ENCODE measurements around the gene MARS1. TPM values are rescaled to one million over a fixed set of nuclear protein-coding genes. Genes with fewer than 3 reads are reported as not detected.

The MARS1 gene
- total RNA-seq, 2 experiments from 2014 or later = 203 to 204 TPM

DNA sequence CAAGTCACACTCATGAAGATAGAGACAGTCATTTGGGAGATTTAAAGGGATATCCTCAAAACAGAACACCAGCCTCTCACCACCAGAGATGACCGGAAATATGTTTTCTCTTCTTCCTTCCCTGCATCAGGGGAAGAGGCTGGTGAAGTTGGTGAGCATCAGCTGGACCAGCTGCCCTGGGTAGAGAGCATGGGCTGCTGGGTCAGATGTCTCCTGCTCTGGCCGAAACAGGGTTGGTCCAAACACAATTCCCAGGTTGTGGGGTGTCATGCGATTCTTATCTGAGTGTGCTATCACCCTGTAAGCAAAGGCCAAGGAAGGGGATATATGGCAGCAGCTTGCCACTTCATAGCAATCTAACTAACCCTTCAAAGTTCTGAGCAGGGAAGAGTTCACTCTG, 15.5 kb upstream of the MARS1 start:
- ATAC-seq (ENCODE audit: poor library complexity) (no peak), DNase-seq (no peak)
- Histone ChIP-seq H3K27ac (ENCODE audit: low read depth in 1 of 2, low read length in 2 of 2) (no peak overlapping the region), H3K36me3 (ENCODE audit: insufficient read depth, low read length) (peaks cover 74% of the 10 kb centered on the region), H3K4me3 (ENCODE audit: low read length) (no peak overlapping the region), H3K9me3 (ENCODE audit: control insufficient read depth in 1 of 2, insufficient read depth in 1 of 2, low read length in 2 of 2) (no peaks in the 10 kb centered on the region), H3K27me3 (ENCODE audit: control insufficient read depth in 1 of 2, insufficient read depth in 2 of 2, low read length in 2 of 2) (no peaks in the 10 kb centered on the region), H3K4me1 (ENCODE audit: insufficient read depth, low read length) (peaks cover 56% of the 10 kb centered on the region)
- ChIA-PET POLR2A (interaction anchor here (1.4 kb wide), 1 partner anchor 13 kb away, joined by 5 read pairs; no protein-coding TSS in a partner anchor), CTCF (interaction anchor here (1.1 kb wide), 1 partner anchor 11 kb away, joined by 3 read pairs; no protein-coding TSS in a partner anchor)
- H3K27me3 Mint-ChIP-seq = no peaks in the 10 kb centered on the region
- peak overlapping the region; percentile 61 for H3K27ac Mint-ChIP-seq
- peaks cover 89% of the 10 kb centered on the region for H3K36me3 Mint-ChIP-seq (ENCODE audit: low read depth)
- H3K4me3 Mint-ChIP-seq = no peak overlapping the region
- TF ChIP-seq, protein P1, sequence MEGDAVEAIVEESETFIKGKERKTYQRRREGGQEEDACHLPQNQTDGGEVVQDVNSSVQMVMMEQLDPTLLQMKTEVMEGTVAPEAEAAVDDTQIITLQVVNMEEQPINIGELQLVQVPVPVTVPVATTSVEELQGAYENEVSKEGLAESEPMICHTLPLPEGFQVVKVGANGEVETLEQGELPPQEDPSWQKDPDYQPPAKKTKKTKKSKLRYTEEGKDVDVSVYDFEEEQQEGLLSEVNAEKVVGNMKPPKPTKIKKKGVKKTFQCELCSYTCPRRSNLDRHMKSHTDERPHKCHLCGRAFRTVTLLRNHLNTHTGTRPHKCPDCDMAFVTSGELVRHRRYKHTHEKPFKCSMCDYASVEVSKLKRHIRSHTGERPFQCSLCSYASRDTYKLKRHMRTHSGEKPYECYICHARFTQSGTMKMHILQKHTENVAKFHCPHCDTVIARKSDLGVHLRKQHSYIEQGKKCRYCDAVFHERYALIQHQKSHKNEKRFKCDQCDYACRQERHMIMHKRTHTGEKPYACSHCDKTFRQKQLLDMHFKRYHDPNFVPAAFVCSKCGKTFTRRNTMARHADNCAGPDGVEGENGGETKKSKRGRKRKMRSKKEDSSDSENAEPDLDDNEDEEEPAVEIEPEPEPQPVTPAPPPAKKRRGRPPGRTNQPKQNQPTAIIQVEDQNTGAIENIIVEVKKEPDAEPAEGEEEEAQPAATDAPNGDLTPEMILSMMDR (IDR thresholded peaks at IDR 0.05) = no peak
- H3K9me3 Mint-ChIP-seq = no peaks in the 10 kb centered on the region
- intact Hi-C loops (cut with DNase I, micrococcal nuclease) = no loop called here
- peaks cover 66% of the 10 kb centered on the region for H3K4me1 Mint-ChIP-seq (ENCODE audit: low read depth)

- DNase-seq = no peak
- ChIA-PET CTCF (interaction anchor here (2.4 to 4.2 kb wide), 2 partner anchors 11 to 15 kb away, joined by 5 to 35 read pairs; no protein-coding TSS in a partner anchor), POLR2A (no interaction called here)
- Mint-ChIP-seq H3K27me3 (no peaks in the 10 kb centered on the region), H3K27ac (peak overlapping the region; percentile 88), H3K36me3 (ENCODE audit: low read depth) (peaks cover 90% of the 10 kb centered on the region), H3K9me3 (no peaks in the 10 kb centered on the region), H3K4me3 (peak overlapping the region; percentile 89), H3K4me1 (ENCODE audit: low read depth) (peaks cover 67% of the 10 kb centered on the region)
- TF ChIP-seq, protein P1 (IDR thresholded peaks at IDR 0.05) = no peak
- Histone ChIP-seq H3K9me3 (ENCODE audit: control insufficient read depth in 1 of 2, insufficient read depth in 1 of 2, low read length in 2 of 2) (no peaks in the 10 kb centered on the region), H3K4me1 (ENCODE audit: insufficient read depth, low read length) (peaks cover 66% of the 10 kb centered on the region), H3K36me3 (ENCODE audit: insufficient read depth, low read length) (peaks cover 69% of the 10 kb centered on the region), H3K4me3 (ENCODE audit: low read length) (no peak overlapping the region), H3K27me3 (ENCODE audit: control insufficient read depth in 1 of 2, insufficient read depth in 2 of 2, low read length in 2 of 2) (no peaks in the 10 kb centered on the region), H3K27ac (ENCODE audit: low read depth in 1 of 2, low read length in 2 of 2) (no peak overlapping the region)
- no peak for ATAC-seq (ENCODE audit: poor library complexity)
- intact Hi-C loops (cut with DNase I, micrococcal nuclease) = no loop called here
Observed at GRCh38 chr12:57473392-57473791, 14.5 kb upstream of the MARS1 start.

- peak overlapping the region; percentile 88 for H3K27ac Mint-ChIP-seq
- intact Hi-C loops (cut with DNase I, micrococcal nuclease) = no loop called here
- Histone ChIP-seq H3K9me3 (ENCODE audit: control insufficient read depth in 1 of 2, insufficient read depth in 1 of 2, low read length in 2 of 2) (no peaks in the 10 kb centered on the region), H3K27me3 (ENCODE audit: control insufficient read depth in 1 of 2, insufficient read depth in 2 of 2, low read length in 2 of 2) (no peaks in the 10 kb centered on the region), H3K4me1 (ENCODE audit: insufficient read depth, low read length) (peaks cover 71% of the 10 kb centered on the region), H3K36me3 (ENCODE audit: insufficient read depth, low read length) (peaks cover 67% of the 10 kb centered on the region), H3K4me3 (ENCODE audit: low read length) (no peak overlapping the region), H3K27ac (ENCODE audit: low read depth in 1 of 2, low read length in 2 of 2) (no peak overlapping the region)
- ATAC-seq (ENCODE audit: poor library complexity) (no peak), DNase-seq (no peak)
- H3K27me3 Mint-ChIP-seq = no peaks in the 10 kb centered on the region
- TF ChIP-seq, protein P1 (IDR thresholded peaks at IDR 0.05) = no peak
- no peaks in the 10 kb centered on the region for H3K9me3 Mint-ChIP-seq
- peaks cover 71% of the 10 kb centered on the region for H3K4me1 Mint-ChIP-seq (ENCODE audit: low read depth)
- peak overlapping the region; percentile 89 for H3K4me3 Mint-ChIP-seq
- peaks cover 90% of the 10 kb centered on the region for H3K36me3 Mint-ChIP-seq (ENCODE audit: low read depth)
- CTCF ChIA-PET = interaction anchor here (2.4 to 4.2 kb wide), 2 partner anchors 12 to 15 kb away, joined by 5 to 35 read pairs; no protein-coding TSS in a partner anchor
- POLR2A ChIA-PET = no interaction called here
Observed at GRCh38 chr12:57473886-57474285, 14.0 kb upstream of the MARS1 start.
